RWPE1 (cell line): ENCODE results near the gene IFRD2.
"Not testable (repeated sequence)": the region's sequence is repeated elsewhere in the genome, so short reads cannot be mapped to it uniquely, and the experiment has no call there.

Source experiments
- CTCF ChIA-PET: fragments of 350-600 bp; sonication (Branson Sonifier 250); formaldehyde crosslinking; extraction: SDS; loops from one replicate; lab custom pipeline; 2021; lab: Yijun Ruan, JAX
- POLR2A ChIA-PET: fragments of 400-600 bp; formaldehyde crosslinking; extraction: SDS; loops from one replicate; lab custom pipeline; 2020; ENCODE audit warnings: antibody characterized with exemption; ENCODE audit not compliant: low non-redundant PET; lab: Yijun Ruan, JAX
- DNase-seq: peaks from one replicate; pipeline ENCODE4 v3.0.0; 2012; ENCODE audit warnings: low spot score
- H3K27ac ChIP-seq: fragments of 450-650 bp; 2 replicates; pipeline ENCODE4 v1.5.1; 2017
- TF ChIP-seq, protein P1 (sequence below): fragments of 450-650 bp; conservative IDR thresholded peaks from 2 replicates; pipeline ENCODE4 v1.5.1; 2017; ENCODE audit warnings: low read depth, mild to moderate bottlenecking

The IFRD2 gene

DNA sequence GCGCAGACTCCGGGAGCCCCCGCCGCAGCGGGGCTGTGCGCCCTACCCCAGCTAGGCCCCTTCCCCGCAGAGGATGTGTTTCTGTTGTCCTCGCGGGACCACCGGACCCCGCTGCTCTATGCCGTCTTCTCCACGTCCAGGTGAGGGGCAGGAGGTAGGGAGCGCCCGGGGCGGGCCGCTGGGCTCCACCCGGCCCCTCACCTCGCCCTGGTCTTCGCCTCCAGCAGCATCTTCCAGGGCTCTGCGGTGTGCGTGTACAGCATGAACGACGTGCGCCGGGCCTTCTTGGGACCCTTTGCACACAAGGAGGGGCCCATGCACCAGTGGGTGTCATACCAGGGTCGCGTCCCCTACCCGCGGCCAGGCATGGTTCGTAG is 18.6 kb downstream of the IFRD2 start:
- CTCF ChIA-PET: no interaction called here
- no peak overlapping the region; the same call in 1 of the 2 replicates for H3K27ac ChIP-seq
- TF ChIP-seq, protein P1, sequence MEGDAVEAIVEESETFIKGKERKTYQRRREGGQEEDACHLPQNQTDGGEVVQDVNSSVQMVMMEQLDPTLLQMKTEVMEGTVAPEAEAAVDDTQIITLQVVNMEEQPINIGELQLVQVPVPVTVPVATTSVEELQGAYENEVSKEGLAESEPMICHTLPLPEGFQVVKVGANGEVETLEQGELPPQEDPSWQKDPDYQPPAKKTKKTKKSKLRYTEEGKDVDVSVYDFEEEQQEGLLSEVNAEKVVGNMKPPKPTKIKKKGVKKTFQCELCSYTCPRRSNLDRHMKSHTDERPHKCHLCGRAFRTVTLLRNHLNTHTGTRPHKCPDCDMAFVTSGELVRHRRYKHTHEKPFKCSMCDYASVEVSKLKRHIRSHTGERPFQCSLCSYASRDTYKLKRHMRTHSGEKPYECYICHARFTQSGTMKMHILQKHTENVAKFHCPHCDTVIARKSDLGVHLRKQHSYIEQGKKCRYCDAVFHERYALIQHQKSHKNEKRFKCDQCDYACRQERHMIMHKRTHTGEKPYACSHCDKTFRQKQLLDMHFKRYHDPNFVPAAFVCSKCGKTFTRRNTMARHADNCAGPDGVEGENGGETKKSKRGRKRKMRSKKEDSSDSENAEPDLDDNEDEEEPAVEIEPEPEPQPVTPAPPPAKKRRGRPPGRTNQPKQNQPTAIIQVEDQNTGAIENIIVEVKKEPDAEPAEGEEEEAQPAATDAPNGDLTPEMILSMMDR: no peak
- POLR2A ChIA-PET: no interaction called here
- no peak for DNase-seq

DNA sequence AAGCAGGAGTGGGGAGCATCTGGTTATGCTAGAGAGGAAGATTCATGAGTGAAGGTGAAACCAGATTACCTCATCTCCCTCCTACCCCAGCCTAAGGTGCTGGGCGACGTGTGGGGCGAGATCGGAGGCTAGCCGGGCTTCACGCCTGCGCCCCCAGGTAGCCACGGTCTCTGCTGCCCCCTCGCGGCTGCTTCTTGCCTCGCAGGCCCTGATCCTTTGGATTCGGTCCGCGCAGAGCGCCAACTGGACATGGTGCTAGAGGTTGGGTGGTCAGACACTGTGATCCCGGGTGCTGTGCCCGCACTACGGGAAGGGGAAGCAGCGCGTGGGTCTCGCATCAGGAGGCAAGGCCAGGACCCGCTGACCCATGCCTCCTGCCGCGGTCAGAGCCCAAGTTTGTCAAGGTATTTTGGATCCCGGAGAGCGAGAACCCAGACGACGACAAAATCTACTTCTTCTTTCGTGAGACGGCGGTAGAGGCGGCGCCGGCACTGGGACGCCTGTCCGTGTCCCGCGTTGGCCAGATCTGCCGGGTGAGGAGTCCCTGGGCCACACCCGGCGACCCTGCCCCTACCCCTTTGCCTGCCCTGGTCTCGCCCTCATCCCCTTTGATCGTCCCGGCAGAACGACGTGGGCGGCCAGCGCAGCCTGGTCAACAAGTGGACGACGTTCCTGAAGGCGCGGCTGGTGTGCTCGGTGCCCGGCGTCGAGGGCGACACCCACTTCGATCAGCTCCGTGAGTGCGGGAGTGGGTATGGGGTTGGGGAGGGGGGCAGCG is 19.1 kb downstream of the IFRD2 start:
- CTCF ChIA-PET: interaction anchor here (0.7 kb wide), 1 partner anchor 416 kb away, joined by 4 read pairs; no protein-coding TSS in a partner anchor
- peak; percentile 82 for DNase-seq
- POLR2A ChIA-PET: no interaction called here
- TF ChIP-seq, protein P1: peak; percentile 87
- H3K27ac ChIP-seq: peak overlapping the region; percentile 44

DNA sequence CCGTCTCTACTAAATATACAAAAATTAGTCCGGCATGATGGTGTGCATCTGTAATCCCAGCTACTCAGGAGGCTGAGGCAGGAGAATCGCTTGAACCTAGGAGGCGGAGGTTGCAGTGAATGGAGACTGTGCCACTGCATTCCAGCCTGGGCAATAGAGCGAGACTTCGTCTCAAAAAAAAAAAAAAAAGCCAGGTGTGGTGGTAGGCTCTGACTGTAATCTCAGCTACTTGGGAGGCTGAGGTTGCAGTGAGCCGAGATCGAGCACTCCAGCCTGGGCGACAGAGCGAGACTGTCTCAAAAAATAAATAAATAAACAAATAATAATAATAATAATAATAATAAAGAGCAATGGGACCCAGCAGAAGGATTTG is 19.7 kb downstream of the IFRD2 start:
- peak overlapping the region; percentile 100 for H3K27ac ChIP-seq
- CTCF ChIA-PET: interaction anchor here (0.7 to 1.9 kb wide), 2 partner anchors 46 to 415 kb away, joined by 4 to 9 read pairs; no protein-coding TSS in a partner anchor
- DNase-seq, POLR2A ChIA-PET: not testable (repeated sequence)

DNA sequence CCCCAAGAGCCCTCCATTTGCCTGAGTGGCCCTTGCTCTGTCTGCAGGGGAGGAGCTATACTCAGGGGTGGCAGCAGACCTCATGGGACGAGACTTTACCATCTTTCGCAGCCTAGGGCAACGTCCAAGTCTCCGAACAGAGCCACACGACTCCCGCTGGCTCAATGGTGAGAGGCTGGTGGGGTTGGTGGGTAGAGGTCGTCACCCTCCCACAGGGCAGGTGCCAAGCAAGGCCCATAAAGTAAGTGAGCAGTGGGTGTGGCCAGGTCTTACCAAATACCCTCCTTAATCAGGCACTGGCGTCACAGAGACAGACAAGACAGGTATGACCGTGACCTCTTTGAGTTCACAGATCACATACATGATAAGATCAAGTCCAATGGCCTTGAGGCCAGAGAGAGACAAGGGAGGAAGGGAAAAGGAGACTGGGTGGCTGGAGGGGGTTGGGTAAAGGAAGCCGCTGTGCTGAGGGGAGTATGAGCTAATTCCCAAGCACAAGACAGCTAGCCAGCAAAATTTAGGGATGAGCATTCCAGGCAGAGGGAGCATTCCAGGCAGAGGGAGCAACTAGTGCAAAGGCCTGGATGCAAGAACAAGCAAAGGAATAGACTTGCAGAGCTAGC is 20.8 kb downstream of the IFRD2 start:
- POLR2A ChIA-PET: no interaction called here
- no peak for DNase-seq
- peak overlapping the region; percentile 100 for H3K27ac ChIP-seq
- CTCF ChIA-PET: interaction anchor here (0.7 to 1.9 kb wide), 2 partner anchors 28 to 45 kb away, joined by 5 to 9 read pairs; no protein-coding TSS in a partner anchor
- TF ChIP-seq, protein P1: no peak

DNA sequence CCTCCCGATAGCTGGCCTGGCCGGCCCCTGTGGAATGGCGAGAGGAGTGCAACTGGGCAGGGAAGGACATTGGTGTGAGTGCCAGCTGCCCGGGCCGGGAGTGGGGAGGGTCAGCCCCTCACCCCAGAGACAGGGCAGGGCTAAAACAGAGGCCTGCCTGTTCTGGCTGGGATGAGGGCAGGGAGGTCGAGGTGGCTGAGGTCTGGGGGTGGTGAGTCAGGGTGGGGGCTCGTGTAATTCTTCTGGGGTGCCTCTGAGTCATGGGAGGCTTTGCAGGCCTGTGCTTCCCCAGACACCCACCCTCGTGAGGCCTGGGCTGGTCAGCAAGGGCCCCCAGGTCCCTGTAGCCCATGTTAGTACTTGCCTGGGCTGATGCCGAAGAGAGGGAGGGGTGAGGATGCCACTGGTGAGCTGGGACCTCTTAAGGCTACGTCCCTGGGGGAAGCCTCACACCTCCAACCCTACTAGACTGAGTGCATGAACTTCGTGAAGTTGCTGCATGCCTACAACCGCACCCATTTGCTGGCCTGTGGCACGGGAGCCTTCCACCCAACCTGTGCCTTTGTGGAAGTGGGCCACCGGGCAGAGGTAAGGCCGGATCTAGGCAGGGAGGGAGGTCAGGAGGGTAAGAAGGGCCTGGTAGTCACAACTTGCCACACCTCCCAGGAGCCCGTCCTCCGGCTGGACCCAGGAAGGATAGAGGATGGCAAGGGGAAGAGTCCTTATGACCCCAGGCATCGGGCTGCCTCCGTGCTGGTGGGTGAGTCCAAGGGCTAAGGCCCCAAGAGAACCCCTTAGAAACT is 21.6 kb downstream of the IFRD2 start:
- peak overlapping the region; percentile 100 for H3K27ac ChIP-seq
- no peak for DNase-seq
- POLR2A ChIA-PET: no interaction called here
- TF ChIP-seq, protein P1: no peak
- CTCF ChIA-PET: interaction anchor here (0.7 to 1.9 kb wide), 3 partner anchors 10 to 44 kb away, joined by 4 to 9 read pairs (median 5); no protein-coding TSS in a partner anchor

DNA sequence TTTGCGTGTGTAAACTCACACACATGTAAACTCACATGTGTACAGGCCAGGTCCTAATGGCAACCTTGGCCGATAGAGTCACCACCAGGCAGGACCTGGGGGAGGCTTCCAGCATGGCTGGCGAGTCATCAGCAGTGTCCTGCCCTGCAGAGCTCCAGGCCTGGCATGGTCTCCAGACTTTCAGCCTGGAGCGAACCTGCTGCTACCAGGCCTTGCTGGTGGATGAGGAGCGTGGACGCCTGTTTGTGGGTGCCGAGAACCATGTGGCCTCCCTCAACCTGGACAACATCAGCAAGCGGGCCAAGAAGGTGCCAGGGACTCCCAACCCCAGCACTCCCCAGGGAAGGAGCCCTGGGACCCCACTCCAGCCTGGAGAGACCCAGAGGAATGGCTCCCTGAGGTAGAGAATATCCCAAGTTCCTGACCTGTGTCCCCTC is 22.2 kb downstream of the IFRD2 start:
- CTCF ChIA-PET: interaction anchor here (1.4 kb wide), 1 partner anchor 10 kb away, joined by 4 read pairs; no protein-coding TSS in a partner anchor
- POLR2A ChIA-PET: interaction anchor here (0.6 kb wide), 1 partner anchor 76 kb away, joined by 3 read pairs; no protein-coding TSS in a partner anchor
- H3K27ac ChIP-seq: peak overlapping the region; percentile 100
- TF ChIP-seq, protein P1: no peak
- DNase-seq: peak; percentile 46
